Prostate gland (tissue), 2 donors: ENCODE results near the gene PPAN. TPM values are rescaled to one million over a fixed set of nuclear protein-coding genes. Genes with fewer than 3 reads are reported as not detected.

Source experiments
- DNase-seq: peaks from one replicate; pipeline ENCODE4 v3.0.0-alpha.2; 2019; ENCODE audit warnings: low spot score
- H3K27ac ChIP-seq, 2 donors: fragments of 200-600 bp; sonication (generic); 2 replicates each; pipeline ENCODE4 v1.5.1; 2017 to 2019
- H3K27me3 ChIP-seq: fragments of 200-600 bp; sonication (generic); replicated peaks from 2 replicates; pipeline ENCODE4 v1.5.1; 2019; ENCODE audit not compliant: insufficient read depth
- H3K36me3 ChIP-seq, 2 donors: fragments of 200-600 bp; sonication (generic); 1 replicate in 1 of 2; 2 replicates in 1 of 2; pipeline versions ENCODE4 v1.5.1 to v1.8.1; 2017 to 2019
- H3K4me1 ChIP-seq: fragments of 200-600 bp; sonication (generic); replicated peaks from 2 replicates; pipeline ENCODE4 v1.5.1; 2019
- H3K4me3 ChIP-seq, 2 donors: fragments of 200-600 bp; sonication (generic); 2 replicates each; pipeline ENCODE4 v1.5.1; 2017 to 2019
- H3K9me3 ChIP-seq: fragments of 200-600 bp; sonication (generic); 2 replicates; pipeline ENCODE4 v1.5.1; 2017
- CTCF ChIP-seq, 4 experiments: fragments of 200-600 bp in 2 of 4; fragments of 450-650 bp in 2 of 4; sonication (generic) in 2 of 4; IDR thresholded peaks; 1 replicate in 3 of 4; 2 replicates in 1 of 4; pipeline ENCODE4 v1.5.1; 2016 to 2019; ENCODE audit warnings: antibody characterized with exemption in 4 of 4, mild to moderate bottlenecking in 2 of 4, moderate library complexity in 2 of 4
- POLR2A ChIP-seq: fragments of 450-650 bp; IDR thresholded peaks from one replicate; pipeline ENCODE4 v1.6.1; 2016; ENCODE audit warnings: antibody characterized with exemption, mild to moderate bottlenecking
- POLR2AphosphoS5 ChIP-seq: sonication (generic); formaldehyde crosslinking; IDR thresholded peaks from one replicate; pipeline ENCODE4 v1.6.1; 2017; ENCODE audit warnings: antibody characterized with exemption
- WGBS: methylation state at CpG from one replicate; pipeline ENCODE4 v1.1.5; 2018; 5-methylcytosine and 5-hydroxymethylcytosine counted together
- intact Hi-C: fragments of 100-400 bp; cut with DNase I; formaldehyde crosslinking; loops from one replicate; pipeline ENCODE4 v1.14.2; 2022
- total RNA-seq, 2 donors: library from RNA; depleted of rRNA; stranded (reverse); fragments of >200 nt; gene quantifications; one replicate each; pipeline ENCODE4 v1.1.0, GENCODE V29; 2016

PPAN gene
- total RNA-seq, 2 donors from 2014 or later, result 27.6 to 47.2 TPM

- Histone ChIP-seq H3K4me3 (no peak overlapping the region), H3K4me1 (no peaks in the 10 kb centered on the region), H3K36me3 (peaks cover 16 to 18% of the 10 kb centered on the region in 2 donors), H3K27me3 (no peaks in the 10 kb centered on the region), H3K27ac (no peak overlapping the region), H3K9me3 (no peaks in the 10 kb centered on the region)
- intact Hi-C loops, result no loop called here
- DNase-seq, result no peak
- 91% methylated on average over 38 of the region's 38 CpGs for WGBS
- TF ChIP-seq POLR2A (no peak), POLR2AphosphoS5 (no peak), CTCF (IDR thresholded peaks at IDR 0.05) (no peak)
These were observed 31.9 kb downstream of the PPAN start for GRCh38 chr19:10137751-10138682.

- no peak overlapping the region for H3K4me3 ChIP-seq
- H3K27ac ChIP-seq, result no peak overlapping the region
- DNase-seq, result no peak
- H3K9me3 ChIP-seq, result no peaks in the 10 kb centered on the region
- peaks cover 11 to 16% of the 10 kb centered on the region in 2 donors for H3K36me3 ChIP-seq
- H3K4me1 ChIP-seq, result no peaks in the 10 kb centered on the region
- intact Hi-C loops, result no loop called here
- WGBS, result 89% methylated on average over 22 of the region's 27 CpGs
- no peaks in the 10 kb centered on the region for H3K27me3 ChIP-seq
- TF ChIP-seq POLR2AphosphoS5, result no peak
- TF ChIP-seq CTCF (IDR thresholded peaks at IDR 0.05), result no peak
- TF ChIP-seq POLR2A, result no peak
These were observed 33.0 kb downstream of the PPAN start for GRCh38 chr19:10138879-10139795.

GRCh38 chr19:10139952-10140351 lies 33.8 kb downstream of the PPAN start:
- intact Hi-C loops, result no loop called here
- H3K4me3 ChIP-seq, result no peak overlapping the region
- WGBS, result 95% methylated on average over 23 of the region's 23 CpGs
- peaks cover 11 to 16% of the 10 kb centered on the region in 2 donors for H3K36me3 ChIP-seq
- H3K27ac ChIP-seq, result no peak overlapping the region
- H3K4me1 ChIP-seq, result no peaks in the 10 kb centered on the region
- H3K9me3 ChIP-seq, result no peaks in the 10 kb centered on the region
- no peak for DNase-seq
- H3K27me3 ChIP-seq, result no peaks in the 10 kb centered on the region
- TF ChIP-seq POLR2AphosphoS5, result no peak
- no peak for TF ChIP-seq POLR2A
- no peak for TF ChIP-seq CTCF (IDR thresholded peaks at IDR 0.05)

- Histone ChIP-seq H3K27me3 (no peaks in the 10 kb centered on the region), H3K9me3 (no peaks in the 10 kb centered on the region), H3K36me3 (peaks cover 11 to 26% of the 10 kb centered on the region in 2 donors), H3K27ac (no peak overlapping the region), H3K4me3 (no peak overlapping the region), H3K4me1 (no peaks in the 10 kb centered on the region)
- intact Hi-C loops, result no loop called here
- WGBS, result 85% methylated on average over 13 of the region's 13 CpGs
- TF ChIP-seq POLR2AphosphoS5 (no peak), CTCF (IDR thresholded peaks at IDR 0.05) (no peak), POLR2A (no peak)
- DNase-seq, result no peak
These were observed 35.3 kb downstream of the PPAN start for GRCh38 chr19:10141479-10141878.
